Ovary (tissue), 9 donors: ENCODE results near the gene RGS9BP. TPM values are rescaled to one million over a fixed set of nuclear protein-coding genes. Genes with fewer than 3 reads are reported as not detected.

ENCODE experiments used
- DNase-seq, 5 donors: peaks; one replicate each; pipeline ENCODE4 v3.0.0-alpha.2; 2019 to 2020
- H3K27ac ChIP-seq, 2 donors: fragments of 200-600 bp; one replicate each; pipeline versions ENCODE4 v1.5.1 to v1.8.0; 2019 to 2022
- H3K27me3 ChIP-seq: fragments of 200-600 bp; one replicate; pipeline ENCODE4 v1.8.0; 2022
- H3K36me3 ChIP-seq: fragments of 200-600 bp; sonication (generic); one replicate; pipeline ENCODE4 v1.5.1; 2019
- H3K4me1 ChIP-seq: one replicate; pipeline ENCODE4 v1.8.1; 2013; ENCODE audit warnings: mild to moderate bottlenecking, moderate library complexity; ENCODE audit not compliant: insufficient read depth
- H3K4me3 ChIP-seq: fragments of 200-600 bp; sonication (generic); one replicate; pipeline ENCODE4 v1.5.1; 2017
- H3K9me3 ChIP-seq, 2 donors: fragments of 200-600 bp in 1 of 2; sonication (generic) in 1 of 2; one replicate each; pipeline versions ENCODE4 v1.5.1 to v1.8.1; 2013 to 2019; ENCODE audit warnings: mild to moderate bottlenecking in 1 of 2, moderate library complexity in 1 of 2
- CTCF ChIP-seq, 3 donors: fragments of 450-650 bp in 2 of 3; fragments of 200-600 bp in 1 of 3; IDR thresholded peaks; one replicate each; pipeline versions ENCODE4 v1.5.1 to v1.8.0; 2016 to 2022; ENCODE audit warnings: antibody characterized with exemption in 3 of 3, mild to moderate bottlenecking in 1 of 3
- EP300 ChIP-seq: sonication (generic); formaldehyde crosslinking; IDR thresholded peaks from one replicate; pipeline ENCODE4 v1.6.1; 2017; ENCODE audit warnings: antibody characterized with exemption
- POLR2A ChIP-seq: fragments of 450-650 bp; IDR thresholded peaks from one replicate; pipeline ENCODE4 v1.6.1; 2017; ENCODE audit warnings: antibody characterized with exemption, mild to moderate bottlenecking, moderate library complexity
- WGBS, 3 donors: extraction: QIAGEN DNeasy Blood & Tissue Kit in 1 of 3; methylation state at CpG; one replicate each; pipeline versions ENCODE4 v1.1.5 to v1.1.7; 2013 to 2017; 5-methylcytosine and 5-hydroxymethylcytosine counted together
- intact Hi-C, 4 donors: fragments of 100-400 bp; cut with DNase I; formaldehyde crosslinking; loops; one replicate each; pipeline versions ENCODE4 v1.11.0 to v1.15.1; 2022 to 2023
- polyA plus RNA-seq, 2 donors: library from polyadenylated mRNA; stranded (reverse); fragments of 200-250 nt in 1 of 2; fragments of 350-450 nt in 1 of 2; fragmentation: Illumina TruSeq in 1 of 2; extraction: RNeasy Lipid Tissue Mini Kit (QIAGEN cat#74804) in 1 of 2; gene quantifications; one replicate each; pipeline ENCODE4 v1.2.3, GENCODE V29; 2013 to 2014
- total RNA-seq, 7 donors: library from RNA; depleted of rRNA in 2 of 7; stranded (reverse); fragments of >200 nt in 2 of 7; fragmentation: NEBNext Ultra II Directional in 3 of 7; extraction: Animal tissue kit (Norgen Biotek cat#: 25700) in 3 of 7; gene quantifications; one replicate each; pipeline versions ENCODE4 v1.1.0 to v1.2.4, GENCODE V29; 2016 to 2023
- donor health status: DM: no; HTN: no; CAD: no; lungs with moderate emphysema.
- donor health status: DM: no; HTN: no; CAD: no.
- donor health status: Bipolar disorder and iron deficiency.
- donor health status: DM: yes; HTN: yes; CAD: no.
- donor health status: DM: no; HTN: no; CAD: no.
- donor health status: DM: yes; HTN: yes; CAD: no.

Gene RGS9BP
- total and polyA plus RNA-seq, 9 donors: 0.06 to 0.31 (median 0.16) TPM; not detected in 5

GRCh38 chr19:32661318-32661717 lies 14.3 kb upstream of the RGS9BP start:
- DNase-seq: no peak
- H3K27ac ChIP-seq: no peak overlapping the region
- 44 to 57% (median 52%) methylated on average over 7 of the region's 7 CpGs for WGBS, 3 donors
- no peaks in the 10 kb centered on the region for H3K9me3 ChIP-seq
- TF ChIP-seq CTCF (IDR thresholded peaks at IDR 0.05) (no peak), POLR2A (no peak), EP300 (no peak)
- intact Hi-C loops: no loop called here
- no peaks in the 10 kb centered on the region for H3K4me1 ChIP-seq
- H3K4me3 ChIP-seq: no peak overlapping the region
- H3K36me3 ChIP-seq: no peaks in the 10 kb centered on the region
- no peaks in the 10 kb centered on the region for H3K27me3 ChIP-seq

GRCh38 chr19:32662186-32662585 lies 13.5 kb upstream of the RGS9BP start:
- WGBS, 3 donors: 59 to 76% (median 74%) methylated on average over 3 of the region's 3 CpGs
- intact Hi-C loops: no loop called here
- Histone ChIP-seq H3K4me1 (no peaks in the 10 kb centered on the region), H3K4me3 (no peak overlapping the region), H3K9me3 (no peaks in the 10 kb centered on the region), H3K27me3 (no peaks in the 10 kb centered on the region), H3K36me3 (no peaks in the 10 kb centered on the region), H3K27ac (no peak overlapping the region)
- TF ChIP-seq EP300 (no peak), POLR2A (no peak), CTCF (IDR thresholded peaks at IDR 0.05) (no peak)
- no peak for DNase-seq

GRCh38 chr19:32666084-32666483 lies 9.6 kb upstream of the RGS9BP start:
- Histone ChIP-seq H3K36me3 (no peaks in the 10 kb centered on the region), H3K4me3 (no peak overlapping the region), H3K9me3 (no peaks in the 10 kb centered on the region), H3K27me3 (no peaks in the 10 kb centered on the region), H3K4me1 (no peaks in the 10 kb centered on the region), H3K27ac (no peak overlapping the region)
- no peak for DNase-seq
- intact Hi-C loops: no loop called here
- TF ChIP-seq POLR2A: no peak
- no peak for TF ChIP-seq EP300
- no peak for TF ChIP-seq CTCF (IDR thresholded peaks at IDR 0.05)
- WGBS, 3 donors: 89 to 93% (median 89%) methylated on average over 6 of the region's 6 CpGs

GRCh38 chr19:32669310-32669709 lies 6.3 kb upstream of the RGS9BP start:
- 91 to 96% (median 93%) methylated on average over 3 of the region's 3 CpGs for WGBS, 3 donors
- TF ChIP-seq POLR2A (no peak), CTCF (IDR thresholded peaks at IDR 0.05) (no peak), EP300 (no peak)
- intact Hi-C loops: no loop called here
- DNase-seq: no peak
- Histone ChIP-seq H3K4me3 (no peak overlapping the region), H3K27ac (no peak overlapping the region), H3K27me3 (no peaks in the 10 kb centered on the region), H3K9me3 (no peaks in the 10 kb centered on the region), H3K36me3 (no peaks in the 10 kb centered on the region), H3K4me1 (peaks cover 2% of the 10 kb centered on the region)
